ENCODE measurements around the gene RHBDD1.

Gene RHBDD1

DNA sequence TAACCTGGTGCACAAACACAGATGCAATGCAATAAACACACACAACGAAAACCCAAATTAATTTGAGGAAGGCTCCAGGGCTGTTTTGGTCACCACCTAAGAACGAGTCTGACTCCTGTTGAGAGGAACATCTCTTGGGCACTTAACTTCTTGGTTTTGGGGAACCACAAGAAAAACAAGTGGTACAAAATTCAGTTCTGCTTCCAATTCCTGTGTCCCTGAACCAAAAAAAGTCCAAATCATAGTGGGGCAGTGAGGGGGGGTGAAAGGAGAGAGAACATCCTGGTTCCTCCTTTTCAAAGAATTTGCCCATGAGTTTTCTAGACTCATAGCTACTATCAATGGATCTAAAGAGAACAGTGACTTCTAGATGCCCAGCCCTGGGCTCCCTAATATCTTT is 184.6 kb downstream of the RHBDD1 start:
- Histone ChIP-seq H3K79me1 (ENCODE audit: low read depth, low read length) (no peaks in the 10 kb centered on the region), H3K9me3 (replicated peaks in 1 of 2; ENCODE audit: control insufficient read depth in 2 of 2, insufficient read depth in 1 of 2, low read depth in 1 of 2, low read length in 2 of 2) (no peaks in the 10 kb centered on the region), H3K9ac (ENCODE audit: low read depth, low read length, poor library complexity) (no peak overlapping the region), H4K8ac (ENCODE audit: low read depth, low read length) (no peak overlapping the region), H2AK5ac (ENCODE audit: low read depth, low read length) (no peak overlapping the region), H3K4ac (ENCODE audit: low read length) (no peak overlapping the region), H2BK12ac (ENCODE audit: low read length) (no peak overlapping the region), H2BK120ac (ENCODE audit: low read depth, low read length) (no peak overlapping the region), H2BK5ac (ENCODE audit: low read length) (no peak overlapping the region), H3K18ac (ENCODE audit: low read length) (no peak overlapping the region), H2BK15ac (ENCODE audit: low read length) (no peak overlapping the region), H3K14ac (ENCODE audit: low read length) (no peak overlapping the region), H3K4me1 (ENCODE audit: control insufficient read depth in 2 of 2, insufficient read depth in 1 of 2, low read depth in 1 of 2, low read length in 2 of 2) (no peaks in the 10 kb centered on the region), H4K91ac (ENCODE audit: low read depth, low read length, poor library complexity) (no peak overlapping the region), H3K4me3 (ENCODE audit: low read length in 2 of 2) (no peak overlapping the region), H3K36me3 (replicated peaks in 1 of 2; ENCODE audit: control insufficient read depth in 2 of 2, insufficient read depth in 2 of 2, low read length in 2 of 2) (no peaks in the 10 kb centered on the region), H3K23ac (ENCODE audit: low read depth, low read length, poor library complexity) (no peak overlapping the region), H3K27me3 (ENCODE audit: control insufficient read depth in 3 of 3, insufficient read depth in 3 of 3, low read depth in 1 of 3, low read length in 3 of 3) (no peaks in the 10 kb centered on the region), H3K27ac (replicated peaks; ENCODE audit: low read length) (no peak overlapping the region), H2AFZ (ENCODE audit: low read length) (no peak overlapping the region), H3K4me2 (ENCODE audit: insufficient read depth, low read length, poor library complexity, severe bottlenecking) (no peak overlapping the region)
- no peak for DNase-seq (ENCODE audit: low spot score)
- no CpG with 5 or more reads among the region's 2 CpGs for WGBS, 2 donors (ENCODE audit: extremely low coverage in 2 of 2, insufficient read length in 2 of 2, insufficient replicate concordance in 1 of 2)

DNA sequence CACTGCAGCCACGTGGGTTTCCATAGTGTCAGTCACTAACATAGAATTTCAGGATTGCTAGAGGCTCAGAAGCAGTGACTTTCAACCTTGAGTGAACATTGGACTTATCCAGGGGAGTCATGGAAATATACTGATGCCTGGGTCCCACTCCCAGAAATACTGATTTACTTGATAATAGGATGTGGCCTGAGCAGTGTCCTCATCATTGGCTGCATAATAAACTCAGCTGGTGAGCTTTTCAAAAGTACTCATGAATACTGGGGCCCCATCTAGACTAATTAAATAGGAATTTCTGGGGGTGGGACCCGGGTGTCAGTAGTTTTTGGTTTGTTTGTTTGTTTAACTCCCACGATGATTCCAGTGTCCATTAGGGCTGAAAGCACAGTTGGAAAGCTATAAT is 186.8 kb downstream of the RHBDD1 start:
- Histone ChIP-seq H3K18ac (ENCODE audit: low read length) (no peak overlapping the region), H2AK5ac (ENCODE audit: low read depth, low read length) (no peak overlapping the region), H3K23ac (ENCODE audit: low read depth, low read length, poor library complexity) (no peak overlapping the region), H3K9me3 (replicated peaks in 1 of 2; ENCODE audit: control insufficient read depth in 2 of 2, insufficient read depth in 1 of 2, low read depth in 1 of 2, low read length in 2 of 2) (no peaks in the 10 kb centered on the region), H4K91ac (ENCODE audit: low read depth, low read length, poor library complexity) (no peak overlapping the region), H2BK5ac (ENCODE audit: low read length) (no peak overlapping the region), H4K8ac (ENCODE audit: low read depth, low read length) (no peak overlapping the region), H3K9ac (ENCODE audit: low read depth, low read length, poor library complexity) (no peak overlapping the region), H3K79me1 (ENCODE audit: low read depth, low read length) (no peaks in the 10 kb centered on the region), H2BK15ac (ENCODE audit: low read length) (no peak overlapping the region), H3K27ac (replicated peaks; ENCODE audit: low read length) (no peak overlapping the region), H3K4ac (ENCODE audit: low read length) (no peak overlapping the region), H3K4me3 (ENCODE audit: low read length in 2 of 2) (no peak overlapping the region), H2BK120ac (ENCODE audit: low read depth, low read length) (no peak overlapping the region), H3K36me3 (replicated peaks in 1 of 2; ENCODE audit: control insufficient read depth in 2 of 2, insufficient read depth in 2 of 2, low read length in 2 of 2) (no peaks in the 10 kb centered on the region), H2BK12ac (ENCODE audit: low read length) (no peak overlapping the region), H3K4me2 (ENCODE audit: insufficient read depth, low read length, poor library complexity, severe bottlenecking) (no peak overlapping the region), H3K14ac (ENCODE audit: low read length) (no peak overlapping the region), H2AFZ (ENCODE audit: low read length) (no peak overlapping the region), H3K27me3 (ENCODE audit: control insufficient read depth in 3 of 3, insufficient read depth in 3 of 3, low read depth in 1 of 3, low read length in 3 of 3) (no peaks in the 10 kb centered on the region), H3K4me1 (ENCODE audit: control insufficient read depth in 2 of 2, insufficient read depth in 1 of 2, low read depth in 1 of 2, low read length in 2 of 2) (no peaks in the 10 kb centered on the region)
- no peak for DNase-seq (ENCODE audit: low spot score)
- no CpG with 5 or more reads among the region's 3 CpGs for WGBS, 2 donors (ENCODE audit: extremely low coverage in 2 of 2, insufficient read length in 2 of 2, insufficient replicate concordance in 1 of 2)

DNA sequence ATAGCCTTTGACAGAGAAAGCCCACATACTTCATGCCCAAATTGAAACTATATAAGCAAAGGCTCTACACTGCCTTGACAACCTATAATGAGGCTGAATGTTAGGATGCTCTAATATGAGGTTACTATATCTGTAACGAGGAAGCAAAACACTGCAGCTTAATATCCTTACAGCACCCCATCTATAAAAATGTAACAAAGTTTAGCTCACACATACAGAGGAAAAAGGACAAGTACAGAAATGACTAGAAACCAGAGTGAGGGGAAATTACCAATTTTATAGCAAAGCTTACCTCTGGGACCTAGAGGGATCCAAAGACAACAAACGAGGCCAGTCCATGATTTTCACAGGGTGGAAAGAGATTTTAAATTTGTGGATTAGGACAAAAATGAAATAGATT is 189.7 kb downstream of the RHBDD1 start:
- H2BK5ac ChIP-seq (ENCODE audit: low read length): no peak overlapping the region
- no peak overlapping the region for H2AK5ac ChIP-seq (ENCODE audit: low read depth, low read length)
- no peak overlapping the region for H2AFZ ChIP-seq (ENCODE audit: low read length)
- no peak overlapping the region for H2BK120ac ChIP-seq (ENCODE audit: low read depth, low read length)
- no peaks in the 10 kb centered on the region for H3K9me3 ChIP-seq (replicated peaks in 1 of 2; ENCODE audit: control insufficient read depth in 2 of 2, insufficient read depth in 1 of 2, low read depth in 1 of 2, low read length in 2 of 2)
- H3K27me3 ChIP-seq (ENCODE audit: control insufficient read depth in 3 of 3, insufficient read depth in 3 of 3, low read depth in 1 of 3, low read length in 3 of 3): no peaks in the 10 kb centered on the region
- no peak overlapping the region for H3K4me2 ChIP-seq (ENCODE audit: insufficient read depth, low read length, poor library complexity, severe bottlenecking)
- no peak overlapping the region for H2BK12ac ChIP-seq (ENCODE audit: low read length)
- H4K8ac ChIP-seq (ENCODE audit: low read depth, low read length): no peak overlapping the region
- no peak overlapping the region for H3K14ac ChIP-seq (ENCODE audit: low read length)
- DNase-seq (ENCODE audit: low spot score): no peak
- no peak overlapping the region for H3K4me3 ChIP-seq (ENCODE audit: low read length in 2 of 2)
- no peaks in the 10 kb centered on the region for H3K79me1 ChIP-seq (ENCODE audit: low read depth, low read length)
- H3K36me3 ChIP-seq (replicated peaks in 1 of 2; ENCODE audit: control insufficient read depth in 2 of 2, insufficient read depth in 2 of 2, low read length in 2 of 2): no peaks in the 10 kb centered on the region
- no peak overlapping the region for H3K9ac ChIP-seq (ENCODE audit: low read depth, low read length, poor library complexity)
- H3K4me1 ChIP-seq (ENCODE audit: control insufficient read depth in 2 of 2, insufficient read depth in 1 of 2, low read depth in 1 of 2, low read length in 2 of 2): no peaks in the 10 kb centered on the region
- H3K4ac ChIP-seq (ENCODE audit: low read length): no peak overlapping the region
- H4K91ac ChIP-seq (ENCODE audit: low read depth, low read length, poor library complexity): no peak overlapping the region
- H2BK15ac ChIP-seq (ENCODE audit: low read length): no peak overlapping the region
- H3K23ac ChIP-seq (ENCODE audit: low read depth, low read length, poor library complexity): no peak overlapping the region
- no CpG with 5 or more reads among the region's 2 CpGs for WGBS, 2 donors (ENCODE audit: extremely low coverage in 2 of 2, insufficient read length in 2 of 2, insufficient replicate concordance in 1 of 2)
- no peak overlapping the region for H3K18ac ChIP-seq (ENCODE audit: low read length)
- H3K27ac ChIP-seq (replicated peaks; ENCODE audit: low read length): no peak overlapping the region

GRCh38 chr2:227029426-227030105 is 193.7 kb downstream of the RHBDD1 start:
- no peak for DNase-seq (ENCODE audit: low spot score)
- H3K4me3 ChIP-seq (ENCODE audit: low read length in 2 of 2): no peak overlapping the region

More at GRCh38 chr2:227029426-227030105, 193.7 kb downstream of the RHBDD1 start:
- H3K4ac ChIP-seq (ENCODE audit: low read length): no peak overlapping the region
- H2BK120ac ChIP-seq (ENCODE audit: low read depth, low read length): no peak overlapping the region
- no peak overlapping the region for H3K27ac ChIP-seq (replicated peaks; ENCODE audit: low read length)
- H2AK5ac ChIP-seq (ENCODE audit: low read depth, low read length): no peak overlapping the region
- H2BK5ac ChIP-seq (ENCODE audit: low read length): no peak overlapping the region
- WGBS, 2 donors (ENCODE audit: extremely low coverage in 2 of 2, insufficient read length in 2 of 2, insufficient replicate concordance in 1 of 2): no CpG with 5 or more reads among the region's 3 CpGs
- H3K23ac ChIP-seq (ENCODE audit: low read depth, low read length, poor library complexity): no peak overlapping the region
- H3K4me1 ChIP-seq (ENCODE audit: control insufficient read depth in 2 of 2, insufficient read depth in 1 of 2, low read depth in 1 of 2, low read length in 2 of 2): no peaks in the 10 kb centered on the region
- no peak overlapping the region for H3K9ac ChIP-seq (ENCODE audit: low read depth, low read length, poor library complexity)
- no peak overlapping the region for H3K4me2 ChIP-seq (ENCODE audit: insufficient read depth, low read length, poor library complexity, severe bottlenecking)
- H3K36me3 ChIP-seq (replicated peaks in 1 of 2; ENCODE audit: control insufficient read depth in 2 of 2, insufficient read depth in 2 of 2, low read length in 2 of 2): no peaks in the 10 kb centered on the region
- no peak overlapping the region for H3K14ac ChIP-seq (ENCODE audit: low read length)
- no peaks in the 10 kb centered on the region for H3K9me3 ChIP-seq (replicated peaks in 1 of 2; ENCODE audit: control insufficient read depth in 2 of 2, insufficient read depth in 1 of 2, low read depth in 1 of 2, low read length in 2 of 2)
- H3K79me1 ChIP-seq (ENCODE audit: low read depth, low read length): no peaks in the 10 kb centered on the region
- H4K91ac ChIP-seq (ENCODE audit: low read depth, low read length, poor library complexity): no peak overlapping the region
- no peak overlapping the region for H2AFZ ChIP-seq (ENCODE audit: low read length)
- no peak overlapping the region for H3K18ac ChIP-seq (ENCODE audit: low read length)
- H3K27me3 ChIP-seq (ENCODE audit: control insufficient read depth in 3 of 3, insufficient read depth in 3 of 3, low read depth in 1 of 3, low read length in 3 of 3): no peaks in the 10 kb centered on the region
- H2BK15ac ChIP-seq (ENCODE audit: low read length): no peak overlapping the region
- no peak overlapping the region for H4K8ac ChIP-seq (ENCODE audit: low read depth, low read length)
- H2BK12ac ChIP-seq (ENCODE audit: low read length): no peak overlapping the region
